WERI-Rb-1 (cell line): ENCODE measurements around the gene CRTC2.
"Not testable (repeated sequence)": the region's sequence is repeated elsewhere in the genome, so short reads cannot be mapped to it uniquely, and the experiment has no call there.

ENCODE experiments used
- DNase-seq: peaks from one replicate; pipeline ENCODE4 v3.0.0-alpha.2; 2020
- H3K27ac ChIP-seq: fragments of 250-450 bp; sonication (Bioruptor Pico); 2 replicates; pipeline ENCODE4 v1.5.1; 2020; ENCODE audit warnings: mild to moderate bottlenecking, moderate library complexity
- H3K27me3 ChIP-seq: fragments of 250-450 bp; sonication (Bioruptor Pico); 2 replicates; pipeline ENCODE4 v1.5.1; 2021; ENCODE audit warnings: mild to moderate bottlenecking, low read depth, moderate library complexity; ENCODE audit not compliant: insufficient read depth, severe bottlenecking
- H3K36me3 ChIP-seq: fragments of 250-450 bp; sonication (Bioruptor Pico); 2 replicates; pipeline ENCODE4 v1.5.1; 2020; ENCODE audit warnings: mild to moderate bottlenecking, moderate library complexity
- H3K4me3 ChIP-seq: 2 replicates; pipeline ENCODE4 v1.5.1; 2011; ENCODE audit warnings: low read depth, mild to moderate bottlenecking, control low read depth, low read length
- H3K9me3 ChIP-seq: fragments of 250-450 bp; sonication (Bioruptor Pico); 2 replicates; pipeline ENCODE4 v1.5.1; 2021; ENCODE audit warnings: mild to moderate bottlenecking, moderate library complexity; ENCODE audit not compliant: severe bottlenecking
- TF ChIP-seq, protein P1 (sequence below): IDR thresholded peaks from 2 replicates; pipeline ENCODE4 v1.5.1; 2011; ENCODE audit warnings: low read depth, mild to moderate bottlenecking, control low read depth, inconsistent platforms, low read length

CRTC2 gene

DNA sequence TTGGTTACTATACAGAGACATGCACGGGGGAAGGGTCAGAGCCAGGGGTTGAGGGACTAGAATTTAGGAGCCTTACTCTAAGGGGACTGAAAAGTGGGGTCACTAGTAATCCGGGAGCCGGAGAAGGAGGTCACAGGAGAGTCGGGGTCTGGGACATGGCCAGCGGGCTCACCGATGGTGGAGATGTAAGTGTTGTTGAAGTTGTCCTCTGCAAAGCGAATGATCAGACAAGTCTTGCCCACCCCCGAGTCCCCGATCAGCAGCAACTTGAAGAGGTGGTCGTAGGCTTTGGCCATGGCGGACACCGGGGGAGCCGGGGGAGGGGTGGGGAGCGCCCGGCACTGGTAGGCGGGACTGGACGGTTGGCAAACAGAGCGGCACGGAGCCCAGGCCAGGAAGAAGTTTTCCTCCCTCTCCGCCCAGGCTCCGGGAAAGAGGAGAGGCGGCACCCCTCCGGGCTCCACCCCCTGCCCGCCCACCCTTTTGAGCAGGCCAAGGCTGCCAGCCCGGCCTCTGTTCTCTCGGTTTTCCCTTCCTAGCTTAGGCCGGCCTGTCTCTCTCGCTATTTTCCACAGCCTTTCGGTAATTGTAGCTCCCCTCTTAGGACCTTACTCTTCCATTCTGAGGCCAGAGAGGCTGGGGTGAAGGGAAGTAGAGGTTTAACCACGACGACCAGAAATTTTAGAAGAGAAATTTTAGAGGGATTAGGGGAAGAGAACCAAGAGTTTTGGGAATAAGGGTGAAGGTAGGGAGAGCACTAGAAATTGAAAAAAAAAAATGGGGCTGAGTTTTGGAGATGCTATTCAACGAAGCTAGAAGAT is 27.7 kb upstream of the CRTC2 start, which contains the start of gene RAB13:
RAB13 (minus strand) TSS at position 399 of the 821 bp plus-strand sequence; CDS start at position 296, 103 bp downstream.
- TF ChIP-seq, protein P1, sequence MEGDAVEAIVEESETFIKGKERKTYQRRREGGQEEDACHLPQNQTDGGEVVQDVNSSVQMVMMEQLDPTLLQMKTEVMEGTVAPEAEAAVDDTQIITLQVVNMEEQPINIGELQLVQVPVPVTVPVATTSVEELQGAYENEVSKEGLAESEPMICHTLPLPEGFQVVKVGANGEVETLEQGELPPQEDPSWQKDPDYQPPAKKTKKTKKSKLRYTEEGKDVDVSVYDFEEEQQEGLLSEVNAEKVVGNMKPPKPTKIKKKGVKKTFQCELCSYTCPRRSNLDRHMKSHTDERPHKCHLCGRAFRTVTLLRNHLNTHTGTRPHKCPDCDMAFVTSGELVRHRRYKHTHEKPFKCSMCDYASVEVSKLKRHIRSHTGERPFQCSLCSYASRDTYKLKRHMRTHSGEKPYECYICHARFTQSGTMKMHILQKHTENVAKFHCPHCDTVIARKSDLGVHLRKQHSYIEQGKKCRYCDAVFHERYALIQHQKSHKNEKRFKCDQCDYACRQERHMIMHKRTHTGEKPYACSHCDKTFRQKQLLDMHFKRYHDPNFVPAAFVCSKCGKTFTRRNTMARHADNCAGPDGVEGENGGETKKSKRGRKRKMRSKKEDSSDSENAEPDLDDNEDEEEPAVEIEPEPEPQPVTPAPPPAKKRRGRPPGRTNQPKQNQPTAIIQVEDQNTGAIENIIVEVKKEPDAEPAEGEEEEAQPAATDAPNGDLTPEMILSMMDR = no peak
- Histone ChIP-seq H3K9me3 (peaks cover 5% of the 10 kb centered on the region), H3K27me3 (no peaks in the 10 kb centered on the region), H3K27ac (peak within 1 kb of the TSS; percentile 33), H3K4me3 (no peak within 1 kb of the TSS), H3K36me3 (peaks cover 9% of the 10 kb centered on the region)
- peak; percentile 60 for DNase-seq

DNA sequence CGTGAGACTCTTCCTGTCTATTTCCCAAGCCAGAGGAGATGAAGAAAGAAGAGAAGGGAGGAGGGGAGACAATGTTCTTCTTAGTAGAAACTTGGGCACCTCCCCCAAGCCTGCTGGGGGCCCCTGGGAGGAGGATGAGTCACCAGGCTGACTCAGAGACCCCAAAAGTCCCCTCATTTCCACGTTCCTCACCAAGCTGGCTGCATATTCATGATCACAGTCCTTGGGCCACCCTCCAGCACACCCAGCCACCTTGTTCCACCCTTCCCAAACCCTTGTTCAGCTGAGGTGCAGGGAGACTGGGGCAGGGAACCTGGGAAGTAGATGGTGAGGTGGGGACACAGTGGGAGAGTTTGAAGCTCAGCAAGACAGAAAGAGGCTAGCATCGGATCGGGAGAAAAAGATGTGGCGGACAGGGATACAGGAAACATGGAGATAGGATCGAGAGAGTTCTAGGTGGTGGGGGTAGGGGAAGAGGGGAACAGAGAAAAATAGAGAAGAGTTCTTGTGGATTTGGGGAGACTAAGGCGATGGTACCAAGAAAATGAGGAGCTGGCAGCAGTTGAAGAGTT is 27.0 kb upstream of the CRTC2 start:
- DNase-seq = no peak
- TF ChIP-seq, protein P1 = no peak
- Histone ChIP-seq H3K9me3 (peaks cover 5% of the 10 kb centered on the region), H3K27me3 (no peaks in the 10 kb centered on the region), H3K27ac (no peak overlapping the region), H3K4me3 (no peak overlapping the region), H3K36me3 (peaks cover 4% of the 10 kb centered on the region; the same call in 1 of the 2 replicates)

DNA sequence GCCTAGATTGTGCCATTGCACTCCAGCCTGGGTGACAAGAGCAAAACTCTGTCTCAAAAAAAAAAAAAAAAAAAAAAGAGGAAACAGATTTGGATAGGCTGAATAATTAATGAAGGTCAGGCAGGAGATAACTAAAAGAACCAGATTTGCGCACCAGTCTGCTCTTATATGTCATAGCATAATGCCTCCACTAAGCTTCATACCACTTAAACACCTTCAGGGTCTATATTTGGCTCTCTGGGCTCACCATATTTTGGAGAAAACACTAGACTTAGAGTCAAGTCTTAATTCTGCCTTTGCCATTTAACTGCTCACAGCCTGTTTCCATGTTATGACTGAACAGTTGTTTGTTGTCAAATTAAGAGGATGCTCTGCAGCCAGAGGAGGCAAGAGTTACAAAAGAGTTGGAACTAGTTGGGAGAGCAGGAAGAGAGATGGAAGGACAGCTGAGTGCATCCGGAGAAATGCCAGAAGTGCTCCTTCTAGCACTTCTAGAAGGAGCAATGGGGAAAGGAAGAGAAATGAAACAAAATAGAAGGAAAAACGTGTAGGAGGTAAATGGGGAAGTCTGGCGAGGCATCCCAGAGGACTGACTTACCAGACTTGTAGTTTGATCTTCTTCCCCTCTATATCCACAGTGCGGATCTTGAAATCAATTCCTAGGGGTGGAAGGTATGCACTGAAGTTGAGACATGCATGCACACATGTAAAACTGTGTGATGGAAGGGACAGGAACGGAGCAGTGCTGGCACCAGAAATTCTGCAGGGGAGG is 25.9 kb upstream of the CRTC2 start:
- Histone ChIP-seq H3K27ac (no peak overlapping the region), H3K9me3 (no peaks in the 10 kb centered on the region), H3K27me3 (no peaks in the 10 kb centered on the region), H3K4me3 (no peak overlapping the region), H3K36me3 (no peaks in the 10 kb centered on the region)
- TF ChIP-seq, protein P1 = no peak
- DNase-seq = no peak

DNA sequence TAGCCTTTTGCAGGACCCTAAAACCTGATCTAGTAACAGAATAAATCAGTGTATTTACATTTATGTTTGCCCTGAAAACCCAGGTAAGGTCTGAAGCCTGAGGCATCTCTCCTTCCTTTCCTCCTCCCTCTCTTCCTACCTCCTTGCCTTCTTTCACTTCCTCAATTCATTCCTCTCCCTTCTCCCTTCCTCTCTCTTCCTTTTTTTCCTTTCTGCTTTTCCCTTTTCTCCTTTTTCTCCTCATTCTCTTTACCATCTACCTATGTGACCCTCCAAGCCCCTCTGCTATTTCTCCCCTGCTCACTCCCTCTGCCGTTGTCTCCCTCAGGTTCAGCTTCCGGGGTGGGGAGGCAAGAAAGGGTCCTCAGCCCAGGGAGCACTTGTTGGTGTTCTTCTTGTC is 23.3 kb upstream of the CRTC2 start:
- H3K27ac ChIP-seq, DNase-seq, H3K4me3 ChIP-seq, H3K27me3 ChIP-seq, H3K9me3 ChIP-seq, H3K36me3 ChIP-seq: not testable (repeated sequence)

DNA sequence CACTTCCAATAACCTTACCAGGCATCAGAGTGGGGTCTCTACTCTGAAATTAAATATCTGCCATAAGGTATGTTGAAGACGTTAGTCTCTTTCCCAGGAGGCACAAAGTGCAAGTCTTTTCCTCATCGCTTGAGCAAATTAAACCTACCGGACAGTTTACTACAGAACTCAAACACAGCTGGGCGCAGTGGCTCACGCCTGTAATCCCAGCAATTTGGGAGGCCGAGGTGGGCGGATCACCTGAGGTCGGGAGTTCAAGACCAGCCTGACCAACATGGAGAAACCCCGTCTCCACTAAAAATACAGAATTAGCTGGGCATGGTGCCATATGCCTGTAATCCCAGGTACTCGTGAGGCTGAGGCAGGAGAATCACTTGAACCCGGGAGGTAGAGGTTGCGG is 20.7 kb upstream of the CRTC2 start:
- not testable (repeated sequence) for DNase-seq, H3K27ac ChIP-seq, H3K9me3 ChIP-seq, H3K27me3 ChIP-seq, H3K4me3 ChIP-seq
- H3K36me3 ChIP-seq = peaks cover 24% of the 10 kb centered on the region

DNA sequence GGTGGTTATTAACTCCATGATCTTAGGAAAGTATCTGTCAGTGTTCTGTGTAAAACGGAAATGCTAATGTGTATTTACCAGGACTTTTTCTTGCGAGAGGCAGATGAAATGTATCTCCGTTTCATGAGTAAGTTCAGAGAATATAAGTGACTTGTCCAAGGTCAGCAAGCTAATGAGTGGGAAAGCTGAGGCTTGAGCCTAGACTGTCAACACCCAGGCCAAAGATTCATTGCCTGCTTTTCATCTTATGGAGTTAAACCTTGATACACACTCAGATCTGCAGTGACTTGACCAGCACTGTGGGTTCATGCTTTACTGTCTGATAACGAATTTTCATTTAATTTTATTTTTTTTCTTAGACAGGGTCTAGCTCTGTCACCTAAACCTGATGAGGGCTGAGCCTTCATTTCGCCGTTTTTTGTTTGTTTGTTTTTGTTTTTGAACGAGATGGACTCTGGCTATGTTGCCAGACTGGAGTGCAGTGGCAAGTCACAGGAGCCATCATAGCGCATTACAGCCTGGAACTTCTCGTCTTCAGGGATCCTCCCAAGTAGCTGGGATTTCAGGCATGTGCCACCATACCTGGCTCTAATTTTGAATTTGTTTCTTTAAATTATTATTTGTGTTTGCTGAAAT is 20.0 kb upstream of the CRTC2 start:
- Histone ChIP-seq H3K27ac (peak overlapping the region; percentile 95), H3K4me3 (peak overlapping the region; percentile 83), H3K36me3 (peaks cover 31% of the 10 kb centered on the region), H3K27me3 (no peaks in the 10 kb centered on the region), H3K9me3 (no peaks in the 10 kb centered on the region)
- TF ChIP-seq, protein P1 = no peak
- DNase-seq = no peak
